SK-N-SH (cell line): Measurements from ENCODE around the gene CPEB3.

Experiments used
- RAD21 ChIP-seq: IDR thresholded peaks from 2 replicates; pipeline ENCODE4 v1.6.1; 2012; ENCODE audit warnings: mild to moderate bottlenecking, low read length
- TF ChIP-seq, protein P1 (sequence below): IDR thresholded peaks from 2 replicates; pipeline ENCODE4 v1.4.0; 2012; ENCODE audit warnings: low read depth, borderline replicate concordance

GRCh38 chr10:92011560-92012214, 279.2 kb downstream of the CPEB3 start:
- TF ChIP-seq, protein P1, sequence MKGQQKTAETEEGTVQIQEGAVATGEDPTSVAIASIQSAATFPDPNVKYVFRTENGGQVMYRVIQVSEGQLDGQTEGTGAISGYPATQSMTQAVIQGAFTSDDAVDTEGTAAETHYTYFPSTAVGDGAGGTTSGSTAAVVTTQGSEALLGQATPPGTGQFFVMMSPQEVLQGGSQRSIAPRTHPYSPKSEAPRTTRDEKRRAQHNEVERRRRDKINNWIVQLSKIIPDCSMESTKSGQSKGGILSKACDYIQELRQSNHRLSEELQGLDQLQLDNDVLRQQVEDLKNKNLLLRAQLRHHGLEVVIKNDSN: no peak
- TF ChIP-seq RAD21: no peak
